GM21737 (cell line): ENCODE measurements around the gene KDM6A.
"Not testable (repeated sequence)": the region's sequence is repeated elsewhere in the genome, so short reads cannot be mapped to it uniquely, and the experiment has no call there.

Experiments
- ATAC-seq: cut with Tn5 transposase; IDR thresholded peaks from one replicate; pipeline ENCODE4 v1.9.1; 2021; ENCODE audit warnings: mild to moderate bottlenecking, moderate library complexity; ENCODE audit not compliant: unreplicated experiment

The KDM6A gene

DNA sequence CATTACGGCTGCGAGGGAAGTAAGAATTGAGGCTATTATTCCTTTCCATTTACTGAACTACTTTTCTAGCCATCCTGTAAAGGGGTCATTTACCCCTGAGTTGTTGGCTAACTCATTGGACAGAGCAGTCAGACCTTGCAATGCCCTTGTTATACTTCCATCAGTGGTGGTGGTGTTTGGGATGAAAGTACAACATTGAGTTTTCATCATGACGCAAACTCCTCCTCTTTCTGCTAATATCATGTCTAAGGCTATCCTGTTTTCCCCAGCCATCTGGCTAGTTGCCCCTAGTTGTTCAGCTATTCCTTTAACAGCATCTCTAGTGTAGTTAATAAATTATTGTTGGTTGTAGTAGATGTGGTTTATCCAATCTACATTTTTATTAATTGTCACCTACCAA lies 126.9 kb downstream of the KDM6A start:
- ATAC-seq = not testable (repeated sequence)

- no peak for ATAC-seq
Observed at GRCh38 chrX:45001048-45001447, 128.1 kb downstream of the KDM6A start.

GRCh38 chrX:45003085-45003484 lies 130.1 kb downstream of the KDM6A start:
- no peak for ATAC-seq

GRCh38 chrX:45006002-45006800 lies 133.2 kb downstream of the KDM6A start:
- ATAC-seq = no peak

DNA sequence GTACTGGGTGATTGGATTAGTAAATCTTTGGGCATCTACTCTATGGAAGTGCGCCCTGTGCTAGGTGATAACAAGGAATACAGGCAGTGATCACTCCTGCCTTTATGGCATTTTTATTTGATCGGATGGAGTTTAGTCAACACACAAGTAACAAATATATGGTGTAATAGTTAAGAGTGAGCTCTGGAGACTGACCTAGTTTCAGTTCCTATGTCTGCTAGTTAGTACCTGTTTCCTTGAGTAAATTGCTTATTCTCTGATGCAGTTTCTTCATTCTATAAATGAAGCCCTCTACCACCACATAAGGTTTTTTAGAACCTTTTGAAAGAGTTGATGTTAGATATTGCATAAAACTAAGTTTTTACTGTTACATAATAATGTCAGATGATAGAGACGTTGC lies 134.6 kb downstream of the KDM6A start:
- ATAC-seq = no peak

DNA sequence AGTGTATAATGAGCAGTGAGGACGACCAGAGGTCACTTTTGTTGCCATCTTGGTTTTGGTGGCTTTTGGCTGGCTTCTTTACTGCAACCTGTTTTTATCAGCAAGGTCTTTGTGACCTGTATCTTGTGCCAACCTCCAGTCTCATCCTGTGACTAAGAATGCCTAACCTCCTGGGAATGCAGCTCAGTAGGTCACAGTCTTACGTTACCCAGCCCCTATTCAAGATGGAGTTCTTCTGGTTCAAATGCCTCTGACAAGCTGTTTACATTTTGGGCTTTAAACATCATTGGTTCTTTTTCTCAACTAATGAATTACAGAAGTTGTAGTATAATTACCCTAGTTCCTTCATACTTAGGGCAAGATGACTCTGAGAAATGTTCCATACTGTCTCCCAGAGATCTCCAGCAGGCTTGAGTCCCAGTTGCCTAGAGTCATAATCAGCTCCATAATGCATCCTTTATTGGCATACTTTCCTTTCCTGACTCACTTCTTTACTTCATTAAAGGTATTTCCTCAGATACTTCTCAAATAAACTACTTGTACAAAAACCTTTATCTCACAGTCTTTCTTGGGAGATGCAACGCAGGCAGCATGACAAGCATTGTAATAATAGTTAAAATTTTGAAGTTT lies 136.5 kb downstream of the KDM6A start:
- no peak for ATAC-seq

DNA sequence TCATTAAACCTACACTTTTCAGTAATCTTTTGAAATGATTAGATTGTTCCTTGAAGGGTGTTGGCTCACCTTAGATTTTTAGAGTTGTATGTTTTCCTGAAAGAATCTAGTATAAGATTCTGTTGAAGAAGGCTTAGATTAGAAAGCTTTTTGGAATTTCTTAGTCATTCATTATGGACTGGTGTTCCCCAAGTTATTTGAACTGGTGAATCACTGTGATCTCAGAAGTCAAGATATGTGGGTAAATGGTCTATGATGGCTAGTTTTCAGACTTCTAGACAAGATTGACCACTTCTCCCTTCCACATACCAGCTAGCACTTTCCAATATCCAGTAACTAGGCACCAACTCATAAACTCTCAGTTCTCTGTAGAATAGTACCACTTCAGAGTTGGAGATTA lies 138.1 kb downstream of the KDM6A start:
- ATAC-seq = no peak

DNA sequence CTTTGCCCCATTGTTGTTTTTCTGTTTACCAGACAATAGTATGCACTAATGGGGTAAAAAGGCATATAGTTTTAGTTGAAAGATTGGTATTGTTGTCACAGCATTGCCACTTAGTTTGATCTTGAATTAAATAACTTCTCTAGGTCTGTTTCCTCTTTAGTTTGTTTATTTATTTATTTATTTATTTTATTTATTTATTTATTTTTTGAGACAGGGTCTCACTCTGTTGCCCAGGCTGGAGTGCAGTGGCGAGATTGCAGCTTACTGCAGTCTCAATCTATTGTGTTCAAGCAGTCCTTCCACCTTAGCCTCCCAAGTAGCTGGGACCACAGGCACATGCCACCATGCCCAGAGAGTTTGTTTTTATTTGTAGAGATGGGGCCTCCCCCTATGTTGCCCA lies 138.6 kb downstream of the KDM6A start:
- no peak for ATAC-seq

DNA sequence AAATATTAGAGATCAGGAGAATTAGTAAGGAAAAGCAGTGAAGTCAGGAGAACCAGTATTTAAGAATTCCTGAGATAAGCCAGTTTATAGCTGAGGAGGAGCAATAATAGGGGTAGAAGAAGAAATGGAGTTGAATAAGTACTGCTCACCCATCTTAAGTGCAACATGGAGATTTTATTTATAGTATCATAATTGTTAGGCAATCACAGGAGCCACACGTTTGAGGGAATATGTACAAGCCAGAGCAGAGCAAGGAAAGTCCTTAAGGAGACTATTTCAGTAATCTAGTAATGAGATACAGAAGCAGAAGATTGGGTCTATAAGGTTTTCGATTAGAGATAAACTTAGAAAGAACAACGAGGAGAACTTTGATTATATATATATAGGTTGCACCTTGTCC lies 145.0 kb downstream of the KDM6A start:
- no peak for ATAC-seq

GRCh38 chrX:45022150-45022549 lies 149.2 kb downstream of the KDM6A start:
- ATAC-seq = no peak

GRCh38 chrX:45024501-45024900 lies 151.5 kb downstream of the KDM6A start:
- ATAC-seq = no peak

- ATAC-seq = no peak
Observed at GRCh38 chrX:45026036-45026435, 153.0 kb downstream of the KDM6A start.

GRCh38 chrX:45031830-45032378 lies 158.9 kb downstream of the KDM6A start:
- ATAC-seq = no peak

DNA sequence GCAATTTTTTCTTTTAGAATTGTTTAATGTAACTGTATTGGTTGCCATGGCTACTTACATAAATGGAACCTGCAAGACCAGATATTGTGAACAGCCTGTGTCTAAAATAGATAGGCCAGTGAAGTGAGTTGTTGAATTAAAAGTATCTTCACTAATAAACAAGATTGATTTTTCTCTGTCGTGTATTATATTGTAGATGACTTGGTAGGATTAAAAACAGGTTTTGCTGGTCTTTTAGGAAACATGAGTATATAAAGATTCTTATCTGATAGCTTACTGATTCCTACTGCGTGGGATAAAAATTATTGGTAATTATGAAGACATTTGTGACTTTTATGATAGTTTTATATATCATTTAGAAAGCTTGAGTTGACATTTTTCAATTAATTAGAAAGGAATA lies 162.1 kb downstream of the KDM6A start:
- ATAC-seq = no peak

- no peak for ATAC-seq
Observed at GRCh38 chrX:45036161-45036560, 163.2 kb downstream of the KDM6A start.

GRCh38 chrX:45040137-45040536 lies 167.1 kb downstream of the KDM6A start:
- ATAC-seq = not testable (repeated sequence)

DNA sequence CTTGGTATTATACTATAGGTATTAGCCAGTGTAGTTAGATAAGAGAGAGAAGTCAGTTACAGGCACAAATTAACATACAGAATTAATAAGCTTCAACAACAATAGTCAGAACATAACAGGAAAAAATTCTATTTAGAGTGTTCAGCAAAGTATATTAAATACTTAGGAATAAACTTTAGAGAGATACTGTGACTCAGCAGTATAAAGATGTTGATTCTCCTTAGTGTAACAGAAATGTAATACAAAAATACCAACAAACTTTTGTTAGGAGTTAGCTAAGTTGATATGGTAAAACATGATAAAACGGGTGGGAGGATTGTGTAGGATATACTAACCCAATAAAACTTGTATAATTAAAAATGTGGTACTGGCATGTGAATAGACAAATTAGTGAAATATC lies 173.4 kb downstream of the KDM6A start:
- no peak for ATAC-seq

GRCh38 chrX:45050558-45050957 lies 177.6 kb downstream of the KDM6A start:
- no peak for ATAC-seq

GRCh38 chrX:45056428-45057145 lies 183.6 kb downstream of the KDM6A start:
- no peak for ATAC-seq

DNA sequence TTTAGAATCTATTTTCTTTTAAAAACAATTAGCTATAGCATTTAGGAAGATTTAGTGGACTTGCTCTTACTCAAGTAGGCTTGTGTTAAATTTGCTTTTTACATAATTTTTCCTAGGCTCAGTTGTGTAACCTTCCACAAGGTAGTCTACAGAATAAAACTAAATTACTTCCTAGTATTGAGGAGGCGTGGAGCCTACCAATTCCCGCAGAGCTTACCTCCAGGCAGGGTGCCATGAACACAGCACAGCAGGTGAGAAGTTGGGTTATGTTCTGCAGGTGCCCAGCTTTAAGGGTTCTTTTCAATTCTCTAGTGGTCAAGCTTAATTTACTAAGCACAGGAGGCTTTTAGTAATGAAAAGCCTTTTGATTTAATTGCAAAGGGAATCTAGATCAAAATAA lies 186.9 kb downstream of the KDM6A start:
- ATAC-seq = not testable (repeated sequence)

GRCh38 chrX:45063319-45064095 lies 190.5 kb downstream of the KDM6A start:
- no peak for ATAC-seq
